DND-41 (cell line): ENCODE measurements around the gene RBBP5.

Source experiments
- ATAC-seq: fragments of 200-7000 bp; cut with Tn5 transposase; 3 replicates; pipeline ENCODE4 v1.9.1; 2021; ENCODE audit warnings: low read depth; ENCODE audit not compliant: insufficient read depth
- DNase-seq: peaks from one replicate; pipeline ENCODE4 v3.0.0-alpha.2; 2020
- H2AFZ ChIP-seq: 2 replicates; pipeline ENCODE4 v1.6.0; 2012; ENCODE audit warnings: low read depth, low read length
- H3K27ac ChIP-seq: 2 replicates; pipeline ENCODE4 v1.5.1; 2012; ENCODE audit warnings: low read length, inconsistent platforms
- H3K27me3 ChIP-seq: fragments of 200-600 bp; sonication (generic); 2 replicates; pipeline ENCODE4 v1.6.0; 2012; ENCODE audit warnings: low read length, mild to moderate bottlenecking, inconsistent platforms; ENCODE audit not compliant: insufficient read depth, poor library complexity
- H3K36me3 ChIP-seq: 2 replicates; pipeline ENCODE4 v1.5.1; 2012; ENCODE audit warnings: low read length, inconsistent platforms; ENCODE audit not compliant: insufficient read depth
- H3K4me1 ChIP-seq: 2 replicates; pipeline ENCODE4 v1.5.1; 2012; ENCODE audit warnings: mild to moderate bottlenecking, low read length; ENCODE audit not compliant: insufficient read depth
- H3K4me2 ChIP-seq: 2 replicates; pipeline ENCODE4 v1.6.0; 2012; ENCODE audit warnings: mild to moderate bottlenecking, moderate library complexity, low read length, inconsistent platforms; ENCODE audit not compliant: insufficient read depth
- H3K4me3 ChIP-seq, 2 experiments: fragments of 200-600 bp in 1 of 2; shearing (Covaris generic) in 1 of 2; 2 replicates each; pipeline ENCODE4 v1.5.1; 2012 to 2016; ENCODE audit warnings: inconsistent platforms in 2 of 2, low read length in 2 of 2, mild to moderate bottlenecking in 2 of 2, low read depth in 1 of 2, moderate library complexity in 1 of 2
- H3K79me2 ChIP-seq: 2 replicates; pipeline ENCODE4 v1.6.0; 2012; ENCODE audit warnings: low read length, inconsistent platforms; ENCODE audit not compliant: insufficient read depth
- H3K9ac ChIP-seq: 2 replicates; pipeline ENCODE4 v1.6.0; 2012; ENCODE audit warnings: low read depth, mild to moderate bottlenecking, inconsistent platforms, low read length, moderate library complexity
- H3K9me3 ChIP-seq: 2 replicates; pipeline ENCODE4 v1.5.1; 2012; ENCODE audit warnings: low read length, moderate library complexity, mild to moderate bottlenecking, inconsistent platforms; ENCODE audit not compliant: insufficient read depth, severe bottlenecking
- H4K20me1 ChIP-seq: 2 replicates; pipeline ENCODE4 v1.6.0; 2012; ENCODE audit warnings: low read length; ENCODE audit not compliant: insufficient read depth
- CTCF ChIP-seq: IDR thresholded peaks from 2 replicates; pipeline ENCODE4 v1.5.1; 2012; ENCODE audit warnings: borderline replicate concordance, low read length, moderate library complexity, mild to moderate bottlenecking; ENCODE audit not compliant: poor library complexity, severe bottlenecking; ENCODE audit errors: extremely low read depth
- EZH2 ChIP-seq: IDR thresholded peaks from 3 replicates; pipeline ENCODE4 v1.6.1; 2012; ENCODE audit warnings: borderline replicate concordance, low read depth, mild to moderate bottlenecking, moderate library complexity, low read length, inconsistent platforms; ENCODE audit not compliant: severe bottlenecking

Gene RBBP5

DNA sequence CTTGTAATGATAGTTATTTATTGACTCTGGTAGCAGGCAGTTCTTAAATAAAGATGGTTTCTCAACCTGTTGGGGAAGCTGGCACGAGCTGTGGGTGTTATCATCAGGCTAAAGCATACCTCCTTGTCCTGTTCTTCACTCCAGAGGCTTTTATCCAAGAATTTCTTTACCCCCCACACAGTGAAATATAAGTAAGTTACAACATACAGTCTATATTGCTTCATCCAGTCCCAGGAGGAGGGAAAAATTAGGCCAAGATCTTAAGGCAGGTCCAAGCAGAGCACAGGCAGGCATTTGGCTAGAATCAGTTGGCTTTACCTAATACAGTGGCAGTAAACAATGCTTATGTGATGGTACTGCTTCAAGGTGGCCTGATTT, 43.9 kb downstream of the RBBP5 start:
- no peaks in the 10 kb centered on the region for H3K79me2 ChIP-seq
- H3K4me1 ChIP-seq = no peaks in the 10 kb centered on the region
- H3K4me2 ChIP-seq = no peak overlapping the region
- H3K4me3 ChIP-seq = no peak overlapping the region
- no peak for DNase-seq
- no peak overlapping the region for H3K9ac ChIP-seq
- H3K27me3 ChIP-seq = no peaks in the 10 kb centered on the region
- no peaks in the 10 kb centered on the region for H4K20me1 ChIP-seq
- ATAC-seq = no peak
- H2AFZ ChIP-seq = no peak overlapping the region
- no peaks in the 10 kb centered on the region for H3K9me3 ChIP-seq
- no peak for TF ChIP-seq CTCF
- TF ChIP-seq EZH2 = no peak
- no peaks in the 10 kb centered on the region for H3K36me3 ChIP-seq
- H3K27ac ChIP-seq = no peak overlapping the region

DNA sequence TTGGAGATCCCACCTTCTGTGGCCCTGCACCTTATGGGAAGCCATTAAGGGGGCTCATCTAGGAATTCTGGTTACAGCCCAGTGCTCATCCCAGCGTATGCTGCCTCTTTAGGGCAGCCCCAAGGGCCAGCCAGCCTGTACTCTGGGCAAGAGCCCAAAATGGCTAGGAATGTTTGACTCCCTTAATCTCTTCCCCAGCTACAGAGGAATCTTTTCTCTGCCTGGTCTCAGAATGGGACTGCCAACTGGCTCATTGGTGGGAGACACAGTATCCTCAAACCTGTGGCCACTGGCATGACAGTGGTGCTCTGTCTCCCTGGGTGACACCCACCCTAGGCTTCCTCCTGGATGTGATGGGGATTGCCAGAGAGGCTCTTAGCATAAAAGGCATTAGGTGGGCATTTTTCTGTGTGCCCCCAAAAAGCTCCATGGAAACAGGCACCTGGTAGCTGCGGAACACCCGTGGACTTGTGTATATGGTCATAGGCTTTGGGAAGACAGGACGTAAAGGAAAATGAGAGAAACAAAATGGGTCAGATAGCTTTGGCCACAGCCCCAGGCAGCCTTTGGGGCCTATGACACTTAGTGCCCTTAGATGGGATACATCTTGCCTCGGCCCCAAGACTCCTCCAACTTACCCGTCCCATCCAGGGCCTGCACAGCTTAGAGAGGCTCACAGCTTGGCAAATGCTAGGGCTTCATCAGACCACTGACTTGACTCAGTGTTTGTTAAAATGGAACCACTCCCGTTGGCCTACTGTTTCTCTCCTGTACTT, 44.4 kb downstream of the RBBP5 start:
- Histone ChIP-seq H2AFZ (no peak overlapping the region), H3K9ac (no peak overlapping the region), H3K4me1 (no peaks in the 10 kb centered on the region), H3K27me3 (no peaks in the 10 kb centered on the region), H3K4me3 (no peak overlapping the region), H3K27ac (no peak overlapping the region), H3K9me3 (no peaks in the 10 kb centered on the region), H3K79me2 (no peaks in the 10 kb centered on the region), H3K36me3 (no peaks in the 10 kb centered on the region), H4K20me1 (no peaks in the 10 kb centered on the region), H3K4me2 (no peak overlapping the region)
- ATAC-seq = no peak
- TF ChIP-seq CTCF (no peak), EZH2 (no peak)
- DNase-seq = no peak

DNA sequence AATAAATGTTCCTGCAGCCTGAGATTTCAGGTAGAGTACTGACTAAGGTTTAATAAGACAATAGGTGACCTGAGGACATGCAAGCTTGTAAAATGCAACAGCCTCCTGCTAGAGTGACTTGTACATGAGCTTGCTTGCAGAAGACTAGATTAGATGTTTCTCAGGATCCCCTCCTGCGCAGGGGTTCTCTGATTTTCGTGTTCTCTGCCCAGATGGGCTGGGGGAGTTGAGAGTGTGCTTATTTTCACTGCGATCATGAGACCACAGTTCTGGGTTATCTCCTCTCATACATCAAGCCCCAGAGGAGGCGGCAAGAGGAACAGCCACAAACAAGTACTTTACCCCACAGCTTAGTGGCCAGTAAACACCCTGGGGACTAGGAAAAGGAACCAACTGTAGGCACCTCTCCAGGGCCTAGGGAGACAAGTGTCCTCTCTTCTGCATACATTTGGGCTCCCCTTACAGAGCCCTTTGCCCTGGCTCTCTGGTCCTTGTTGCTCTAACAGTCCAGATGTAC, 45.5 kb downstream of the RBBP5 start:
- no peaks in the 10 kb centered on the region for H4K20me1 ChIP-seq
- H3K4me1 ChIP-seq = no peaks in the 10 kb centered on the region
- TF ChIP-seq EZH2 (no peak), CTCF (no peak)
- no peak overlapping the region for H3K27ac ChIP-seq
- no peak overlapping the region for H3K4me2 ChIP-seq
- H3K9ac ChIP-seq = no peak overlapping the region
- no peaks in the 10 kb centered on the region for H3K9me3 ChIP-seq
- ATAC-seq (no peak), DNase-seq (no peak)
- no peak overlapping the region for H3K4me3 ChIP-seq
- H3K79me2 ChIP-seq = no peaks in the 10 kb centered on the region
- H3K27me3 ChIP-seq = no peaks in the 10 kb centered on the region
- no peaks in the 10 kb centered on the region for H3K36me3 ChIP-seq
- no peak overlapping the region for H2AFZ ChIP-seq
